Activated CD4-positive, CD25-positive, alpha-beta regulatory T cell (primary cell): ENCODE data around the gene TUSC2.
A peak's percentile ranks its signal among the peaks of the same experiment; 100 is the strongest.

Experiments used
- DNase-seq, 4 experiments: peaks; one replicate each; lab custom pipeline; 2025; lab: John Stamatoyannopoulos, UW

TUSC2 gene

DNA sequence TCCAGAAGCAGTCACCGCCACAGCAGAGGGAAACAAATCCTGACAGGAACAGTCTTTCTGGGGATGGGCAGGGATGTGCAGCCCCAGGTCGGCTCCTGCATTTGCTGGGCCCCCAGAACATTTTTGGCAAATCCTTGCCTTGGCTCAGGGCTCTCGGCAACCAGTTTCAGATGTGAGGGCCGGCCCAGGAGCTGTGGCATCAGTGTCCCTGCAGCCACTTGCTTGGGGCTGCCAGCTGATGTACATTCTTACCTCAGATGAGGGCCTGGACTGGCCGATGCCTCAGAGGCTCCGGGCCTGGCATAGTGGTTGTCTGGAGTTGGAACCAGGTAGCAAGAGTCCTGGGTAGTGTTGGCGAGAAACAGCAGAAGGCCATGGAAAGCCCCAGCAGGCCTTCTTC, 26.8 kb upstream of the TUSC2 start:
- no peak for DNase-seq

DNA sequence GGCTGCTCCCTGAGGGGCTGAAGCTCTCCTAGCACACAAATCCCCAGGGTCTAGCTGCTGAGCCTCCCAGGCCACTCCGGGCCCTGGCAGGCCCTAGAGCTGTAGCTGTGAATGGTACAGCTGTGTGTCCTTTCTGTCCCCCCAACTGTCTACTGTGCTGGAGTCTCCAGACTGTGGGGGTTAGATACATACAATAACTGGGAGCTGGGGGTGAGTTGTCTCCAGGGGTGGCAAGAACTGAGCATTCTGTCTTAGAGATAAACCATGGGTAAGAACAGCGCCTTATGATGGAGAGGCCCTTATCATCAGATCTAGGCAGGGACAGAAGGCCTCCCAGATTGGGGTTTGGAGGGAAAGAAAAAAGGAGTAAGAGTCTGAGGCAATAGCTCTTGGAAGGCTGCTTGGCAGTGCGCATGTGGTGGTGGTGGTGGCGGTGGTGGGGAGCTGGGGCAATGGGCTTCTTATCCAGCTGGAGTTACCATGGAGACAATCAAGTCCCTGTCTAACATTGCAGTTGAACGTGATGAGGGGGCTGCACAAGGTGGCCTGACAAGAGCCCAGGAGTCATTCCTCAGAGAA, 26.3 kb upstream of the TUSC2 start:
- no peak for DNase-seq

DNA sequence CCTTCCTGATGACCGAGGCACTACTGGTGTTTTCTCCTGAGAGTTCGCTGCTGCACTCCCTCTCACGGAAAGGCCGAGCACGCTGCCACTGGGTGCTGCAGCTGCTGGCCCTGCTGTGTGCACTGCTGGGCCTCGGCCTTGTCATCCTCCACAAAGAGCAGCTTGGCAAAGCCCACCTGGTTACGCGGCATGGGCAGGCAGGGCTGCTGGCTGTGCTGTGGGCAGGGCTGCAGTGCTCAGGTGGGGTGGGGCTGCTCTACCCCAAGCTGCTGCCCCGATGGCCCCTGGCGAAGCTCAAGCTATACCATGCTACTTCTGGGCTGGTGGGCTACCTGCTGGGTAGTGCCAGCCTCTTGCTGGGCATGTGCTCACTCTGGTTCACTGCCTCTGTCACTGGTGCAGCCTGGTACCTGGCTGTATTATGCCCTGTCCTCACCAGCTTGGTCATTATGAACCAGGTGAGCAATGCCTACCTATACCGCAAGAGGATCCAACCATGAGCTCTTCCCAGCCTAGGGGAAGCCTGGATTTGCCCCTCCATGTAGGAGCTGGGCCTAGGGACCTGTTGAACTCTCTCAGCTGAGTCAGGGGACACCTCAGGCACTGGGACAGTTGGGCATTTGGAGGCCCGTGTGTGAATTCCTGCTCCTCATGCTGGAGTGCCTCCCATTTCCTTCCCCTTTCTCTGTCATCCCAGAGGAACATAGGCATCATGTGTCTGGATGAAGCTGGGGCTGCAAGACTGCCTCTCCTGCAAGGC, 25.4 kb upstream of the TUSC2 start:
- no peak for DNase-seq

DNA sequence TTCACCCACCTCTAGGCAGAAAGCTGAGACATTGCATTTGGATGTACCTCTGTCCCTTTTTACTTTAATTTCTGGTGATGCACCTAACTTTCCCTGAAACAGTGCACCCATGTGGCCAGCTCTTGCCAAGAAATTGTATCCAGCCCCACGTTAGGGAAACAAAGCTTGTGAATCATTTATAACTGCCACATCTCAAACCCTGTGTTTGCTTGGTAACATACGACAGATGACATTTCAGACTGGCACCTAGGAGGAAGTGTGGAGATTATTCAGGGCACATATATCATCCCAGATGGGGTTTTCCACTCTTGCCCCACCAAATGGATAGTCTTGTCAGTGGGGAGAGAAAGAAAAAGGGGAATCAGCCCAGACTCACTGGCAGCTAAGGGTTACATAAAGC, 24.8 kb upstream of the TUSC2 start:
- DNase-seq: no peak

DNA sequence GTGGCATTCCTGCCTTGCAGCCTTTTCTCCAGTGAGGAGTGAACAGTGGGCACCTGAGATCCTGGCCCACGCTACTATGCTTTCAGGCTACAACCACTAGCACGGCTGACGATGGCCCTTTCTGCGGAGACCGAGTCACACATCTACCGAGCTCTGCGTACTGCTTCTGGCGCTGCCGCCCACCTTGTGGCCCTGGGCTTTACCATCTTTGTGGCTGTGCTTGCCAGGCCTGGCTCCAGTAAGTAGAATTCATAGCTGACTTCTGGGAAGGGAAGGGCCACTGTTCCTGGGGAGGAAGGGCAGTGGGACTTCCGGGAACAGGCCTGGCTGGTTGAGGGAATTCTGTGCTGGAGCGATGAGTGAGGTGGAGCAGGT, 23.3 kb upstream of the TUSC2 start:
- DNase-seq: no peak

DNA sequence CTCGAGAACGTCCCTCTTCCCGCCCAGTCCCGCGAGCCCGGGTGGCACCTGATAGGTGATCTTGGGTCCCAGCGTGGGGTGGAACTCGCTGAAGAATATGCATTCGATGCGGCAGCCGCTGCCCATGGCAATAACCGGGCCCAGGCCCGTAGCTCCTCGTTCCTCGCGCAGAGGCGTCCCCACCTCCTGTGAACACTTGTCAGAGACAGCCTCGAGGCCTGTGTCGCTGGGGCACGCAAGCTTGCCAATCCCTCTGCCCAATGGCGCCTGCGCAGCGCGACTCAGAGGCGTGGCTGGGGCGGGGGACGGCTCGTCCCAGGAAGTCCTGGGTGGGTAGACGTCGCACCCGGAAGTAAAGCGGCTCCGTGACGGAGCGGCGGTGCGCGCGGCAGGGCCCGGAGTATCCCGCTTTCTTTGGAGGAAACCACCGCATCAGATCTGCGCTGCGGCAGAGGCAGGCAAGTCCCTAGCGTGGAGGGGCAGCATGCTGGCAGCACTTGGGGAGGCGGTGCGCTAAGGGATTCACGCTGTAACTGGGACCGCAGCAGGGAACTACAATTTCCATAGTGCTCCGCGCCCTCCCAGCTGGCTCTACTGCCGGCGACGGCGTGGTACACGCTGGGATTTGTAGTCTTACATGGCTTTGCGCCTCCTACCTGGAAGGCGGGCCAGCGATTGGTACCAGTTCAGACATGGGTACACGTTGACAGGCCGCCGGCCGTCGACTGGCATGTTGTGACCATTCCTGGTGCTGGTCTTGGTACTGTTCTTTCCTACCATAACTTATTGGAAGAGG, 22.7 kb upstream of the TUSC2 start, which contains the start of the genes CYB561D2 and NPRL2:
TSS of gene CYB561D2 (plus strand) at position 336 of the 796 bp plus-strand sequence. CDS start 572 bp downstream, outside the sequence.
TSS of gene NPRL2 (minus strand) at position 249 of the 796 bp plus-strand sequence. CDS start at position 126, 123 bp downstream.
- peak; percentile 94 to 98 (median 98) for DNase-seq

DNA sequence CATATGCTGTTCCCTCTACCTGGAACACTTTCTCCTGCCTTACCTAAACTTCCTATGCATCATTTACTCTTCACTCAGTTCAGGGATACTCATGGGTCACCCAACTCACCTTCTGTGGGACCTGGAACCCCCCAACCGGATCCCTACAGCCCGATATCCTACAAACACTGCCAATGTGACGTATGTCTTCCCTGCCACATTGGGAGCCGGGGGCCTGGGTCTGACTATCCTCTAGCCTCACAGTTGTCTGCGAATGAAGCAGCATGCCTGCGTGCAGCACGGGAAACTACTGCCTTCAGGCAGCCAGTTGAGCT, 22.1 kb upstream of the TUSC2 start:
- no peak for DNase-seq

DNA sequence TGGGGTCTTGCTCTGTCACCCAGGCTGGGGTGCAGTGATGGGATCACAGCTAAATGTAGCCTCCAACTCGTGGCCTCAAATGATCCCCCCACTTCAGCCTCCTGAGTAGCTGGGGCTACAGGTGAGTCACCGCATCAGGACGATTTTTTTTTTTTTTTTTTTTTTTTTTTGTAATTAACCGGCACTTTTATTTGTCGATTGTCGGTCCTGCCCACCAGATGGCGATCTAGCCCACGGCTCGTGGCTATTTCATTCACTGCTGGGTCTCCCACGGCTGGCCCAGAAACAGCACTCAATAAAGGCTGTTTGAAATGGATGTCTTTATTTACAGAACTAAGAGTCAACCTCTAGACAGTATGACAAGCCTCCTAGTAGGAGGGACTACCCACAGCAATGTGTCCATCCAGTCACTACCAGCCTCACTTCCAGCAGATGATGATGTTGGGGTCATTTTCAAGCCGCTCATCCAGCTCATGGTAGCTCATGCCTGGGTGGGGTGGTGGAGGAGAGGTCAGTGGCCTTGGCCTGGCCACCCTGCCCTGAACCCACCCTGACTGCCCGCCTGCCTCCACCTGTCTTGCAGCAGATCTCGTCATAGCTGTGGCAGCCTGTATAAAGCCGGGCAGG, 19.3 kb upstream of the TUSC2 start:
- peak; percentile 44 to 66 (median 60) for DNase-seq

DNA sequence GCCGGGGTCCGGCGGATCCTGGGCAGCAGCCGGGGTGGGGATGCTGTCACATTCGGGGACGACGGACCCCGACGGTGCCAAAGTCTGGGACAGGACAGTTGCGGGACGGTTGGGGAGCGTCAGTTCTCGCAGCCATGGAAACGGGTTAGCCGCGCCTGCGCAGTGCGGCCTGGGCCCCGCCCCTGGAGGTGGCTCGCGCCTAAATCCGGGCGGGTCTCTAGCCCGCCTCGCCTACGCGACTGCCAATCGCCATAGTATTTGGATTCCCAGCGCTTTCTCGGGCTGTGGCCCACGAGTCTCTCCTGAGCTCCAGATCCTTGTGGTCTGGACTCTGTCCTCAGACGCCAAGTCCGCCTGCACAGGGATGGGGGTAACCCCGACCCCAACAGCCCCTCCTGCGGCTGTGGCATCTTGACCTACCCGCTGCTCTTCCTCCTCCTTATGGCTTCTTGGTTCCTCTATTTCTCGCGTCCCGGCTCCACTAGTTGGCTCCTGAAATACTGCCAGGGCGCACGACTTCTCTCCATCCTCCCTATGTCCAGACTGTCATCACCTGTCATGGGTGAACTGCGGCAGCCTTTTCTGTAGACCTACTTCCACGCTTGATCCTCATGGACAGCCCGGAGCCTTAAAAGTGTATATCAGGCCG, 17.7 kb upstream of the TUSC2 start, which contains the start of gene ZMYND10:
TSS of gene ZMYND10 (minus strand) at position 147 of the 649 bp plus-strand sequence. CDS start 153 bp downstream, outside the sequence.
- peak; percentile 57 to 68 (median 60) for DNase-seq

DNA sequence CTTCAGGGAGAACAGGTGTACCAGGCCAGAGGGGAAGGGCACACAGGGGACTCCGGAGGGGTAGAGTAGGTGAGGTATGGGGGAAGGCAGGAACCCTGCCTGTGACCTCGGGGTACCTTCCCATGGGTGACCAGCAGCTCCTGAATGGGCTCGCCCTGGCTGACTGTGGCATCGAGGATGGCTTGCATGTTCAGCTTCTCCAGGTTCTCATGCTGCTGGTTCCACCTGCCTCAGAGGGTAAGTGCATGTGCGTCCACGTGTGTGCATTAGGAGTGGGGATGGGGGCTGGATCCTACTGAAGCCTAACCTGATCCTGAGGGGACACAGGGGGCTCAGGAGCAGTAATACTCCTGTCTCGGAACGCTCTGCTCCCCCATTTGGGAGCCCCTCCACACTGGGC, 17.0 kb upstream of the TUSC2 start:
- DNase-seq: no peak

DNA sequence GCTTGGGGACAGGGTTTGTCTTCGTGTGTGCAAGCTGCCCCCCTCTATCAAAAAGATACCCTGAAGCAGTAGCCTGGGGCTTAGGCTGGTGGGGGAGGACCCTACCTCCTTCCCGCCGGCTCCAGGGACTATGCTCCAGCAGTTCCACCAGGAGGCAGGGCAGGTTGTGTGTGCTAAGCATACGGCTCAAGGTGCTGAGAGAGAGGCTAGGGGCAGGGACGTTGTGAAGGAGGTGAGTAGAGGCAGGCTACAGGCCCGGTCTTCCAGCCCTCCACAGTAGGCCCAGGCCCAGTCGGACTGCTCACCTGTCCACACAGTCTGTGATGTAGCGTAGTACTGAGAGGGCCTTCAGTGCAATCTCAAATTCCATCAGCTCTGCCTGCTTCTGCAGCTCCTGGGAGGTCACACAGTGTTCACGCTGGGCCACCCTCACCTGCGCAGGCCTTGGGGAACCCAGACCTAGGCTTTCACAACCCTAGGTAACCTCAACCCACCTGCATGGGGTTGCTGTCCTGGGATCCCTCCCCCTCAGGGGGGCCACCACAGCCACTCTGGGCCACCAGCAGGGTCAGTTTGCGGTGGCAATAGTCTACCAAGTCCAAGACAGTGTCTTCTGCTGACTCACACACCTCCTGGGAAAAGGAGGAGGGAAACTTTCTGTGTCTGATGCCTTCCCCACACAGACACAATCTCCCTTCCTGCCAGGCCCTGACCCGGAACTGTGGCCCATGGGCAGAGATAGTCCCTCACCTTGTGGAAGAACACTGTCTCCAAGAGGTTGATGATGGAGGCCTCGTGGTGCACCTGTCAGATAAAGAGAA, 15.0 kb upstream of the TUSC2 start:
- no peak for DNase-seq

DNA sequence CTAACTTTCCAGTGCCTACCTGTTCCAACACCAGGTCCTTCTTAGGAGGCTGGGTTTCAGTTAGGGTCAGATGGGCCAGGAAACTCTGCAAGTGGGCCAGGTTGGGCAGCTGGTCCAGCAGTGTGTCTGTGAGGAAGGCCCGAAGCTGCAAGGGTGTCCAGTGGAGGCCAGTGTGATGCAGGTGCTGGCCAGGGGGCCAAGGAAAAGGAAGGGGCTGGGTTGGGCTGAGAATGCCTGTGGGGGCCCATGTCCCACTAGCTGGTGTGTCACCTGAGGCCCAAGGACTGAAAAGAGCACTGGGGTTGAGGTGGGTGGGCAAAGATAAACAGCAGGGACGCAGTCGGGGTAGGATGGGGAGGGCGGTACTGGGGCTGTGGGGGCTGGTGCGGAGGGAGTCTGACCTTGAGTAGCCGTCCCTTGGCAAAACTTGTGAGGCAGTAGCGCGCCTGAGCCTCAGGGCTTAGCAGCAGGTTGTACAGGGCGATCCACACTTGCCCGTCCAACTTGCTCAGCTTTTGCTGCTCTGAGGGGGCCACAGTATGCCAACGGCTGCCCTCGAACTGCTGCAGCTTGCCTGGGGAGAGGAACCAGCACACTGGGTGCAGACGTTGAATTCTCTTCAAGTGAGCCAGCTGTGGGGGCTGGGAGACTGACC, 14.1 kb upstream of the TUSC2 start:
- DNase-seq: no peak

DNA sequence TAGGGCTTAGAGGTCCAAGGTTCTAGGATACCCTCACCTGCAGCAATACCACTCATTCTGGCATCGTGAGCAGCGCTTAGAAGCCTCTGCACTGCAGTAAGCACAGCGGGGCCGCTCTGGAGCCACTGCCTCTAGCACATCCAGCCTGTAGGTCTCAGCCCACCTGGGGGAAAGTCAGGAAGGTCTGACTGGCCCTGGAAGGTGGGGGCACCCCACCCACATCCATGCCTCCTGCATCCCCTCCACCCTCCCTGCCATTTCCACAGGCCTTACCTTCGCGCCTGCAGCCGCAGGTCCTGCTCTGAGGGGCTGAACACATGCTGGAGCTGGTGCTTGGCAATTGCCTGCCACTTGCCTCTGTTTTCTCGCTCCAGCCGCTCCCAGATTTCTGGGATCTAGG, 13.5 kb upstream of the TUSC2 start:
- DNase-seq: no peak

DNA sequence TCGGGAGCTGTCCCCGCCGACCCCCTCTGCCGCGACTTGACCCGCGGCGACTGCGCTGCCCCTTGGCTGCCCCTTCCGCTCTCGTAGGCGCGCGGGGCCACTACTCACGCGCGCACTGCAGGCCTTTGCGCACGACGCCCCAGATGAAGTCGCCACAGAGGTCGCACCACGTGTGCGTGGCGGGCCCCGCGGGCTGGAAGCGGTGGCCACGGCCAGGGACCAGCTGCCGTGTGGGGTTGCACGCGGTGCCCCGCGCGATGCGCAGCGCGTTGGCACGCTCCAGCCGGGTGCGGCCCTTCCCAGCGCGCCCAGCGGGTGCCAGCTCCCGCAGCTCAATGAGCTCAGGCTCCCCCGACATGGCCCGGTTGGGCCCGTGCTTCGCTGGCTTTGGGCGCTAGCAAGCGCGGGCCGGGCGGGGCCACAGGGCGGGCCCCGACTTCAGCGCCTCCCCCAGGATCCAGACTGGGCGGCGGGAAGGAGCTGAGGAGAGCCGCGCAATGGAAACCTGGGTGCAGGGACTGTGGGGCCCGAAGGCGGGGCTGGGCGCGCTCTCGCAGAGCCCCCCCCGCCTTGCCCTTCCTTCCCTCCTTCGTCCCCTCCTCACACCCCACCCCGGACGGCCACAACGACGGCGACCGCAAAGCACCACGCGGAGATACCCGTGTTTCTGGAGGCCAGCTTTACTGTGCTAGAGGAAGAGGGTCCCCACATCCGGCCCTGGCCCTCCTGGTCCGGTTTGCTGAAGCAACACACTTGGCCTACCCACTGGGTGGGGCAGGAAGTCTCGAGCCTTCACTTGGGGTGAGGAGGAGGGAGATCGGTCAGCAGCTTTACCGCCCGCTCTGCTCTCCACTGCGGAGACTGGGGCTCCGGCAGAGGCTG, 12.7 kb upstream of the TUSC2 start, which contains the start of gene RASSF1:
TSS of gene RASSF1 (minus strand) at position 389 of the 882 bp plus-strand sequence. CDS start at position 358, 31 bp downstream.
- DNase-seq: peak; percentile 23 to 43 (median 32)

DNA sequence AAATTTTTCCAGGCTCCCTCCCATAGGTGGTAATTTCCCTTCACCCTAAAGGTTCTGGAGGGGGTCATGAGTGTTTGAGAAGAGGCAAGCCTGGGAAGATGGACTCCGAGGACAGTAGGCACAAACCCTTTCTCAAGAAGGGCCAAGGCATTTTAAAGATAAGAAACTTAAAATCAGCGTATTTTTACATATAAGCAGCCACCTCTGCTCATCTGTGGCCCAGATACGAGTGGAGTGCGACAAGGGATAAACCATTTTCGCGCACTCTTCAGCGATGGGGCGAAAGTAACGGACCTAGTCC, 12.1 kb upstream of the TUSC2 start:
- DNase-seq: no peak

DNA sequence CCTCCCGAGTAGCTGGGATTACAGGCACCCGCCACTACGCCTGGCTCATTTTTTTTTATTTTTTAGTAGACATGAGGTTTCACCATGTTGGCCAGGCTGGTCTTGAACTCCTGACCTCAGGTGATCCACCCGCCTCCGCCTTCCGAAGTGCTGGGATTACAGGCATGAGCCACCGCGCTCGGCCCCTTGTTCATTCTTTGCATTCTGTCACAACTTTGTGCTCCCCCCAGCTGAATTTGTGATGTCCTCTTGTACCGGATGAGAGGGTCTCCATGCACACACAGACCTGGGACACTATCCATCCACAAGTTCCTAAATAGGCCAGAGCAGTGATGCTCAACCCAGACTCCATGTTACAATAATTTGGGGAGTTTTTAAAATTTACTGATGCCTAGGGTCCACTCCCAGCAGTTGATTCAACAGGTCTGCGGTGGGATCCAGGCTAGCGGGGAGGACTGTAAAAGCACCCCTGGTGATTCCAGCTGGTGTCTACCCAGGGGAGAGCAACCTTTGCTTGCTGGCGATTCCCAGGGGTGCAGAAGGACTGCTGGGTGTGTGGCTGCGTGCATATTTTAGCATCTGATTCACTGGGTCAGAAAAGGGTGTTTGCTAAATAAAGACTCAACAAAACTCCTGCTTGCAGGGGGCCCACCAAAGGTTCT, 11.6 kb upstream of the TUSC2 start:
- DNase-seq: no peak

DNA sequence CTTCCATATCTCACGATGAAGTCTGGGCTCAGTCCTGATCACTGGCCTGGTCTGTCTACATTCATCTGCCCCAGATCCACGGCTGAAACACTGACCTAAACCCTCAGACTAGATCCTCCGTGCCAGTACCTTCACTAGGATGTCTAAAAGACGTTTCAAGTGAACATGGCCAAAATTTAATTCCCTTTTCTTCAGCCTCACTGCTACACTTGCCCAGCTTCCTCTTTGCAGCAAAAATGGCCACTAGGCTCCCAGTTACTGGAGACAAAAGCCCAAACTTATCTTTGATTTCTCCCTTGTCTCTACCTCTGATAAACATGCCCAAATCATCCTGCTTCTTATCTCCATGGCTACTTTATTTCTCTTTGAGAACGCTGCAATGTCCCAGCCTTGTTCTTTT, 10.9 kb upstream of the TUSC2 start:
- no peak for DNase-seq

DNA sequence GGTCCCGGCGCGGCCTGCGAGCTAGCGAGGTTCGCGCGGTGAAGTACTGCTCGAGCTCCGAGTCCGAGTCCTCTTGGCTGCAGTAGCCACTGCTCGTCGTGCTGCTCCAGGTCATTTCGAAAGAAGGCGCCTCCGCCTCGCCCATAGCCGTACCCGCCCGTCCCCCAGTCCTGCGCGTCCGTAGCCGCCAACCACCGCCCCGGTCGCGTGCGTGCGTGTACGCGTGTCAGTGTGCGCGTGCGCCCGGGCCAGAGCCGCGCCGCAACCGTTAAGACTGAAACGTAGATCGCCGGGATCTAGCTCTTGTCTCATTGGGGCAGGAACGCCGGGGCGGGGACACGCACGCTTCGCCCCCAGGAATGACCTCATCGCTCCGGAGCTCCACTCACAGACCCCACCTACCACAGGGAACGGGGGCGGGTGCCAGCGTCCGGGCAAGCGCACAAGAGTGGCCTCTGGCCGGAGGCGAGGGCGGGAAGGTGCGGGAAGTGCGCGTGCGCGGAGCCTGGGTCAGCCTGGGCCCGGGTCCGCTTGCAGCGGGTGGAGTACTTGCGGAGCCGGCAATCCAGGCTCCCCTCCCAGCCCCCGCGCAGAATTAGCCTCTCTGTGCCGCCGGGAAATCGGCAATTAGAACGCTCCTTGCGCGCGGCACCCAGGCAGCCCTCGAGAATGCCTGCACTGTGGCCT, 9.3 kb upstream of the TUSC2 start:
- peak; percentile 81 to 90 (median 85) for DNase-seq
